Measurements from ENCODE around the gene KRT76.
"Not testable (repeated sequence)": the region's sequence is repeated elsewhere in the genome, so short reads cannot be mapped to it uniquely, and the experiment has no call there.

KRT76 gene

DNA sequence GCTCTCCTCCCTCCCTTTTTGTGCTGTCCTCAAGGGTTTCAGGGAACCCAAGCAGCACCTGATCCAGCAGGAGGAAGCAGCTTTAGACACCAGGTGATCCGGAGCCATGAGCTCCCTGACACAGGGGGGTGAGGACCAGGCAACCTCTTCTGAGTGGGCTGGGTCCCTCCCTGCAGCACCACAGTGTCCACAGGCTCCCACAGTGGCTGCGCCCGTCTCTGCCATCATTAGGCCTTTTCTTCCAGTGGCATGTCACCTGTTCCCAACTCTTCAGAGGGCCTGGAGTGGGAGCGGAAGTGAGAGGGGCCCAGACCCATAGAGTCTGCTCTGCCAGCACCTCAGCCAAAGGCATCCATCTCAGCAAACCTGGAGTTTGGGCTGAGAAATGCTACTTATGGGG is 421 bp upstream of the KRT76 start:
- no peak for DNase-seq

DNA sequence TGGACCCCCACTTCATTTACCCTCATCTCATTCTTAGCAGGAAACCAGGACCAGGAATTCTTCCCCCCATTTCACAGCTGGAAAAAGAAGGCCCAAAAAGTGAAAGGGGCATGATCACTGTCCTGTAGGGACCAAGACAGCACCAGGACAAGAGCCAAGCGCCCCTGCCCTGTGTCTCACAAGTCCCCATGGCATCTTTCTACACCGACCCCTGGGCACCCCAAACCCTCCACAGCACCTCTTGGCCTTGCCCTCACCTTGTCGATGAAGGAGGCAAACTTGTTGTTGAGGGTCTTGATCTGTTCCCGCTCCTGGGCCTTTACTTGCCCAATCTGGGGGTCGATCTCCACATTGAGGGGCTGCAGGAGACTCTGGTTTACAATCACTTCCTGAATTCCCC is 710 bp downstream of the KRT76 start:
- no peak for DNase-seq

- no peak for DNase-seq
Observed at GRCh38 chr12:52774629-52775250, 2.4 kb downstream of the KRT76 start.

DNA sequence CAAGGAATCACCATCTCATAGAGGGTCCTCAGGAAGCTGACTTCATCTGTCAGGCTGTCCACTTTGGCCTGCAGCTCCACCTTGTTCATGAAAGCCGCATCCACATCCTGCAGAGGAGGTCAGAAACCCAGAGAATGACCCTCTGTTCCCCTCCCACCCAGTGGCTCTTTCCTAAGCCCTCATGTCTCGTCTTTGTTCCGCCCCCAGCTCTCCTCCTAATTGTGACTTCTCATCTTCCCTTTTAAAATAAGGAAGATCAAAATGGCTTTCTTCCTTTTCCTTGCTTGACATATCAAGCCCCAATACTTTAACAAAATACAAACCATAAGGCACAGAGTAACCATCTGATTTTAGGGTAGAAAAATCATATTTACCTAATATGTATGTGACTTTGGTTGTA is 4.4 kb downstream of the KRT76 start:
- DNase-seq: no peak

- no peak for DNase-seq
Observed at GRCh38 chr12:52772188-52772587, 5.0 kb downstream of the KRT76 start.

GRCh38 chr12:52771505-52771904 is 5.6 kb downstream of the KRT76 start:
- no peak for DNase-seq

DNA sequence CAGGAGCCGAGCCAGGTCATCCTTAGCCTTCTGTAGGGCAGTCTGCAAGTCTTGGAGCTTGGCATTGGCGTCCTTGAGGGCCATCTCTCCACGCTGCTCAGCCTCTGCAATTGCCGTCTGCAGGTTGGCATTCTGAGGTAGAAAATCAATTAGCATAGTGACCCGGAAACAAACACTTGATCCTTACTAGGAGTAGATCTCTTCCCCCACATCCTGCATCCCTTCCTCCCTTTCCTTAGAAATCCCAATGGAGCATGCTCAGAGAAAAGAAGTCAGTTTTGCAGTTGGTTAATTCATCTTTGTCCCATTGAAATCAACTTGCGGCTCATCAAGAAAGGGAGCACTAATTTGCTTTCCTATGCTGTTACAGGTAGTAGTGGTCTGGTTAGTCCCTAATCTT is 6.1 kb downstream of the KRT76 start:
- no peak for DNase-seq

DNA sequence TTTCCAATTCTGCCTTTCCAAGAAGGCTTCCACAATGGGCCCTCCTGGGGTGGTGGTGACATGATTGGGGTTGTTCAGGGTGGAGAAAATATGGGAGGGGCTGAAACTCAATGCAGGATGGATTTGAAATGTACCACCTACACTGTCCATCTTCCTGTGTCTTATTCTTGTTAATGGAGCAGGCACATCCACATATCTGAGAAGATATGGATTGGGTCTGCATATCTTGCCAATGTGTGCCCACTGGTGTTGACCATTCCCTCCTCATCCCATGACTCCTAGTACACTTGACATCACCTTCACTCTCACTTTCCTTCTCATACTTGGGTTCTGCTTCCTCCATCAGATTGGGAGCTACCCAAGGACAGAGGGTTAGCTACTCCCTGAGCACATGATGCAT is 7.2 kb downstream of the KRT76 start:
- no peak for DNase-seq

DNA sequence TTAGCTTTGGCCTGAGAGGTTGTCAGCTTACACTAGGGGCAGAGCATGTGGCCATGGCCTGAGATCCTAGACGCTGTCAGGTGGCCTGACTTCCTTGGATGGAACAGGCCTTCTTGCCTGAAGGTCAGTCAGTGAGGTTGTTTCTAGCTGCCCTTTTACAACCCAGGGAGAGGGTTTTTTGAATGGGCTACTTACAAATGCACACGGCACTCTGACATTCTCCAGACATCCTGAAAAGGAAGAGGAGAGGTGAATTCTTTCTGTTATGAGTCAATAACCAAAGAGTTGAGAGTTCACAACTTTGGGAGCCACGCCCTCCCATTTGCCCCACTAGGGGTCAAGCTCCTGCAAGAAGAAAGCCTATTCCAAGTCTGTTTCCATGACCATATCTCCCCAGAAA is 7.8 kb downstream of the KRT76 start:
- DNase-seq: no peak

GRCh38 chr12:52768479-52769200 is 8.5 kb downstream of the KRT76 start:
- no peak for DNase-seq

DNA sequence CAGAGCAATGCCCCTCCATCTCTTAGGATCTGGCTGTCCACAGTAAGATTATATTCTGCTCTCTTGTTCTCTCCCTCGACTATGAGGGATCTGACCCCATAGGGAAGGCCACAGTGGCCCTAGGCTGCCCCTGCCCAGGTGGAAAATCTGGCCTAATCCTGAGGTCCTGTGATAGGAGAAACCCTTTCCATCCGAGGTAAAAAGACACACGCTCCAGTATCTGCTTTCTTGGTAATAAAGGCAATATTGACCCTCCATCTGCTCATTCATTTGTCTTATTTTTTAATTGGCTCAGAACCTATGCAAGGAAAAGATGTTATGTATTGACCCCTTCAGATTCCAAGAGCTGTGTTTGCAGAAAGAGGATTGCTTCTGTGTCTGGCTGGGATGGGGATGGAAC is 9.7 kb downstream of the KRT76 start:
- no peak for DNase-seq

DNA sequence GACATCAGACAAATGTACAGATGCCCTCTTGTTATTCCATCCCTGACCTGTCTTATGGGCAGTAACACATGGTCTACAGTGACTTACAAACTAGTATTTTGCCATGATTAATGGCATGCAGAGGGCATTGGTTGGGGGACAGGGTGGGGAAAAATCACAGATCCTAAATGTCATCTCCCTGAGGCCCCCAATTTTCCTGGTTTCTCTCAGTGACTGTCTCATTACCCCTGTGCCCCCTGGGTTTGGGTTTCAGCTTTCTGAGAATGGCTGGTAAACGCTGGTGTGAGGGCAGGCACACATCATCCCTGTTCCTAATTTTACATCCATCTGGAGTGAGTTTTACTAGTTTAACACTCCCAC is 10.1 kb downstream of the KRT76 start:
- DNase-seq: no peak

DNA sequence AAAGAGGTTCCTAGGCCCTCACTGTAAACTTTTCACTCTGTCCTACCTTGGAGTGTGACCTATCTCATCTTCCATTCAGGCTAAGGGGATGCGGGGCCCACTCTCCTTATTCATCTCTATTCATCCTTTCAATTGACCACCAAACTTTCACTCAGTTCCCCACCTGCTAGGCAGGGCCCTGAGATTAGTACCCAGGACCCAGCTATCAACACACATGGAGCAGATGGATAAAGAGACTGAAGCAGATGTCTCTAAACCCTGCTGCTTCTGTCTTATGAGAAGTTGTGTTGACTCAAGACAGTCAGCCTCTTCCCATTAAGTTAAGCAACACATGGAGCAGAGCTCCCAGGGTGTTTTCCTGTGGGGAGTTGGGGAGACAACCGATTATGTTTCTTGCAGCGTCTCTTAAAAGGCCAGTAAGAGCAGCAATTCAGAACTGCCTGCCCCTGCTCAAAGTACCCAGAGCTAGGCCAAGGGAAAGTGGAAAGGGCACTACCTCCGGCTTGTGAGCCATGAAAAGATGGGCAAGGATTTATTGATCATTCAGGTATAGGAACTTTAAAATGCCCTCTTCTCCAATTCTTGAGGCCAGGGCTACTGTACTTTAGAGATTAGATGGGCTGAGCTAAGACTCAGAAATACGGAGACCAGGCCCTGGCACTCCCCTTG is 10.7 kb downstream of the KRT76 start:
- no peak for DNase-seq

- DNase-seq: no peak
Observed at GRCh38 chr12:52765702-52766101, 11.4 kb downstream of the KRT76 start.

- no peak for DNase-seq
Observed at GRCh38 chr12:52763991-52764390, 13.2 kb downstream of the KRT76 start.

DNA sequence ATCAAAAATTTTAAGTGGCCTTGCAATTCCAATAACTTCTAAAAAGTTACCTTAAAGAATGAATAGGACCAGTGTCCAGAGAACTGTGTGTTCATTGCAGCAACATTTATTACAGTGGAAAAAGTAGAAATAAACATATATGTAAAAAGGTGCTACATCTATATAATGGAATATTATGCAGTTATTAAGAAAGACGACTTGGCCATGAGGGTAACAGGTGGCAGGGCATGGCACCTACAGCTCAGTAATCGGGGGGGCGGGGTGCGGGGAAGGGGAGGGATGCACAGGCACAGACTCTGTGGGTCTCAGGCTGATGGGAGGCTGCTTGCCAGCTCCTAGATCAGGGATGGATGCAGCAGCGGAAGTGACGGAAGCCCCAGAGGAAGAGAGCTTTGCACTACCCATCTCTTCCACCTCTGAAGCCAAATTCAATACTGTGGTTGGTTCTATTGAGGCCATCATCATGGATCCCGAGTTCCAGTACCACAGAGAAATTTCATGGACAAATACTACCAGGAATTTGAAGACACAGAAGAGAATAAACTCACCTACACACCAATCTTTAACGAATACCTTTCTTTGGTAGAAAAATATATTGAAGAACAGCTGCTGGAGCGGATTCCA is 14.0 kb downstream of the KRT76 start:
- no peak for DNase-seq

DNA sequence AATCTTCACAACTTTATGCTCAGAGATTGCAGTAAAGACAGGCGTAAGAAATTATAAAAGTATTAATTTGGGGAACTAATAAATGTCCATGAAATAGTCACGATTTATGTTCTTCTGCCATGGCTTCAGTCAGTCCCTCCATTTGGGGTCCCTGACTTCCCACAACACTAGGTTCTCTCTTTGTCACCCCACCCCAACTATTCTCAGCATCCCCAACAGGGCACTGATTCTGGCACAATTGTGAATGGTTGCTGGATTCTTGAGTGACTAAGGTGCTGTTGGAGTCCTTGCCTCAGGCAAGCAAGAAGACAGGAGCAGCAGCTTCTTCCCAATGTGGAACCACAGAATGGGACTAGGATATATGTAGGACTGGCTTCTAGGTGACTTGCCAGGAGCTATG is 15.3 kb downstream of the KRT76 start:
- DNase-seq: no peak

DNA sequence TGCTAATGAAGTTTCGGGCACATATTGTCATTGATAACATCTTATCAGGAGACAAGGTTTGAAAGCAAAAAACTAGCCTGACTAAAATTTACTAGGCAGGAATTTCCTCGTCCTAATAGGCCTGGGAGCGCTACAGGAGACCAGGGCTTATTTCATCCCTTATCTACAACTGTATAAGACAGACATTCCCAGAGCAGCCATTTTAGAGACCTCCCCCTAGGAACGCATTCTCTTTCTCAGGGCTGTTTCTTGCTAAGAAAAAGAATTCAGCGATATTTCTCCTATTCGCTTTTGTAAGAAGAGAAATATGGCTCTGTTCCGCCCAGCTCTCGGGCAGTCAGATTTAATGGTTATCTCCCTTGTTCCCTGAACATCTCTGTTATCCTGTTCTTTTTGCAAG is 15.9 kb downstream of the KRT76 start:
- DNase-seq: not testable (repeated sequence)

DNA sequence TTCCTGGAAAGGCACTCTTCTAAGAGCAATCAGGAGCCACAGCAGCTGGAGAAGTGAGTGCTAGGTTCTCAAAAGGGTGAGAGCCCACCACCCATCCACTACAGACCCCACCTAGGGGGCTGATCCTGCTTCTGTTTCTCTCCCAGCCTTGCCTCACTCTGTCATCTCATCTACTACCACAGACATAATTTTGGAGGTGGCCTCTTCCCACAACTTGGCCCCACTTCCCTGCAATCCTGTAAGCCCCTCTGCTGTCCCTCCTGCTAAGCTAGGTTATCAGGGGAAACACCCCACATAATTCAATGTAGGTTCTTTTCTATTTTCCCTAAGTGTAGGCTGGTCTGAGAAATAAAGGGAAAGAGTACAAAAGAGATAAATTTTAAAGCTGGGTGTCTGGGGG is 16.5 kb downstream of the KRT76 start:
- DNase-seq: no peak

GRCh38 chr12:52759695-52760094 is 17.4 kb downstream of the KRT76 start:
- DNase-seq: no peak

- no peak for DNase-seq
Observed at GRCh38 chr12:52759218-52759617, 17.9 kb downstream of the KRT76 start.

GRCh38 chr12:52757449-52758176 is 19.5 kb downstream of the KRT76 start:
- DNase-seq: no peak

GRCh38 chr12:52756281-52756960 is 20.7 kb downstream of the KRT76 start:
- no peak for DNase-seq

Measured in AML-193 (cell line).